ENCODE measurements around the gene DPEP2. TPM values are rescaled to one million over a fixed set of nuclear protein-coding genes. Genes with fewer than 3 reads are reported as not detected.

The DPEP2 gene
- total and polyA plus RNA-seq, 10 of the 15 experiments (the other 5 are each of a cell fraction or from before 2014, with no cell fraction given): 0.04 to 4.0 (median 2.1) TPM

GRCh38 chr16:67953641-67954375, 45.5 kb downstream of the DPEP2 start (continued):
- TF ChIP-seq NR2C1 (IDR thresholded peaks at IDR 0.05): no peak

GRCh38 chr16:67951485-67951884, 47.8 kb downstream of the DPEP2 start:
- H3K4me2 ChIP-seq (ENCODE audit: control insufficient read depth, insufficient read depth): no peak overlapping the region
- in situ Hi-C loops (cut with MboI): no loop called here
- ATAC-seq (no peak), FAIRE-seq (no peak), DNase-seq (ENCODE audit: low read depth, low spot score) (no peak)
- no TSS peak for BruUV-seq (replicated peaks)
- peaks cover 3% of the 10 kb centered on the region; the same call in 1 of the 2 replicates for H3K4me1 ChIP-seq (ENCODE audit: control insufficient read depth, insufficient read depth, low read length)
- SMC1A ChIA-PET (ENCODE audit: uncharacterized antibody, unreplicated experiment): no interaction called here
- H3K9ac ChIP-seq (ENCODE audit: control insufficient read depth, insufficient read depth, low read length): no peak overlapping the region
- CTCF ChIA-PET: interaction anchor here (1.4 to 1.9 kb wide), 2 partner anchors 67 to 89 kb away, joined by 3 to 5 read pairs; partner anchors contain the start of gene NRN1L
- peaks cover 0 to 4% of the 10 kb centered on the region in 2 experiments; a peak in 3 of 4 replicates for H3K36me3 ChIP-seq (ENCODE audit: control insufficient read depth in 2 of 2, insufficient read depth in 2 of 2, low read length in 1 of 2)
- intact Hi-C loops (cut with micrococcal nuclease; ENCODE audit: unreplicated experiment): no loop called here
- no peaks in the 10 kb centered on the region for H3K9me3 ChIP-seq (replicated peaks; ENCODE audit: control insufficient read depth, insufficient read depth, low read length)
- POLR2A ChIA-PET: no interaction called here
- H4K20me1 ChIP-seq (ENCODE audit: control insufficient read depth, insufficient read depth): no peaks in the 10 kb centered on the region
- H3K27me3 ChIP-seq (replicated peaks in 1 of 2; ENCODE audit: control insufficient read depth in 2 of 2, insufficient read depth in 2 of 2, low read length in 1 of 2): no peaks in the 10 kb centered on the region
- TF ChIP-seq, protein P1, sequence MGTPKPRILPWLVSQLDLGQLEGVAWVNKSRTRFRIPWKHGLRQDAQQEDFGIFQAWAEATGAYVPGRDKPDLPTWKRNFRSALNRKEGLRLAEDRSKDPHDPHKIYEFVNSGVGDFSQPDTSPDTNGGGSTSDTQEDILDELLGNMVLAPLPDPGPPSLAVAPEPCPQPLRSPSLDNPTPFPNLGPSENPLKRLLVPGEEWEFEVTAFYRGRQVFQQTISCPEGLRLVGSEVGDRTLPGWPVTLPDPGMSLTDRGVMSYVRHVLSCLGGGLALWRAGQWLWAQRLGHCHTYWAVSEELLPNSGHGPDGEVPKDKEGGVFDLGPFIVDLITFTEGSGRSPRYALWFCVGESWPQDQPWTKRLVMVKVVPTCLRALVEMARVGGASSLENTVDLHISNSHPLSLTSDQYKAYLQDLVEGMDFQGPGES (IDR thresholded peaks at IDR 0.05): no peak
- TF ChIP-seq POLR2AphosphoS5 (IDR thresholded peaks at IDR 0.05; ENCODE audit: low read length) (no peak), TCF7 (IDR thresholded peaks at IDR 0.05; ENCODE audit: borderline replicate concordance) (no peak), CHD1 (IDR thresholded peaks at IDR 0.05; ENCODE audit: low read depth, low read length) (no peak), HDGF (IDR thresholded peaks at IDR 0.05) (no peak), CHD4 (IDR thresholded peaks at IDR 0.05) (no peak), MTA3 (IDR thresholded peaks at IDR 0.05; ENCODE audit: borderline replicate concordance, low read length) (no peak), TBL1XR1 (IDR thresholded peaks at IDR 0.05; ENCODE audit: low read depth, low read length) (no peak), CEBPZ (IDR thresholded peaks at IDR 0.05; ENCODE audit: low read depth, low read length) (no peak), IKZF1 (conservative IDR thresholded peaks at IDR 0.05) (no peak), BHLHE40 (IDR thresholded peaks at IDR 0.05; ENCODE audit: borderline replicate concordance in 1 of 2, low read depth in 2 of 2, low read length in 1 of 2) (no peak), SP1 (IDR thresholded peaks at IDR 0.05; ENCODE audit: low read depth, low read length) (no peak)
- H3K27ac ChIP-seq (ENCODE audit: control insufficient read depth, insufficient read depth): no peak overlapping the region
- RAD21 ChIA-PET (ENCODE audit: unreplicated experiment): no interaction called here
- no peaks in the 10 kb centered on the region for H3K79me2 ChIP-seq (ENCODE audit: control insufficient read depth, insufficient read depth, low read length)
- H3K4me3 ChIP-seq: no peak overlapping the region
- H2AFZ ChIP-seq (ENCODE audit: control insufficient read depth, low read depth, low read length): no peak overlapping the region
- WGBS (ENCODE audit: insufficient coverage, insufficient replicate concordance, low lambda C conversion rate, missing lambda C conversion rate): 94% methylated on average over 10 of the region's 12 CpGs

Measured in GM12878 (cell line).